NB4 (cell line): ENCODE data around the gene ZXDB.
"Not testable (repeated sequence)": the region's sequence is repeated elsewhere in the genome, so short reads cannot be mapped to it uniquely, and the experiment has no call there.

Experiments
- POLR2A ChIP-seq: IDR thresholded peaks from 2 replicates; pipeline ENCODE4 v1.6.1; 2011; ENCODE audit warnings: mild to moderate bottlenecking; ENCODE audit not compliant: insufficient read length; ENCODE audit errors: extremely low read depth
- TF ChIP-seq, protein P1 (sequence below): IDR thresholded peaks from one replicate; pipeline ENCODE4 v1.5.1; 2012; ENCODE audit warnings: low read depth, low read length

DNA sequence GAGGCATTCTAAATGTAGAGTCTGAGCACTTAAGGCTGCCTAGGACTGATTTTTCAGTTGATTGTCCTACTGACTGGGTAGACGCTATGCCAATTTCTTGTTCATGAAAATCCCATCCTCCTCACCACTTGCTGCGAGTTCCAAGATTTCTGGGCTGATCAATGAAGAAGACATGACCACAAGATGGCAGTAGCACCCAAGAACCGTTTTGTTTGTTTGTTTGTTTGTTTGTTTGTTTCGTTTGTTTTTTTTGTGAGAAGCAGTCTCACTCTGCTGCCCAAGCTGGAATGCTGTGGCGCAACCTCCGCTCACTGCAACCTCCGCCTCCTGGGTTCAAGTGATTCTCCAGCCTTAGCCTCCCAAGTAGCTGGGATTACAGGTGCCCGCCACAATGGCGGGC lies 8.9 kb upstream of the ZXDB start:
- not testable (repeated sequence) for TF ChIP-seq POLR2A
- TF ChIP-seq, protein P1, sequence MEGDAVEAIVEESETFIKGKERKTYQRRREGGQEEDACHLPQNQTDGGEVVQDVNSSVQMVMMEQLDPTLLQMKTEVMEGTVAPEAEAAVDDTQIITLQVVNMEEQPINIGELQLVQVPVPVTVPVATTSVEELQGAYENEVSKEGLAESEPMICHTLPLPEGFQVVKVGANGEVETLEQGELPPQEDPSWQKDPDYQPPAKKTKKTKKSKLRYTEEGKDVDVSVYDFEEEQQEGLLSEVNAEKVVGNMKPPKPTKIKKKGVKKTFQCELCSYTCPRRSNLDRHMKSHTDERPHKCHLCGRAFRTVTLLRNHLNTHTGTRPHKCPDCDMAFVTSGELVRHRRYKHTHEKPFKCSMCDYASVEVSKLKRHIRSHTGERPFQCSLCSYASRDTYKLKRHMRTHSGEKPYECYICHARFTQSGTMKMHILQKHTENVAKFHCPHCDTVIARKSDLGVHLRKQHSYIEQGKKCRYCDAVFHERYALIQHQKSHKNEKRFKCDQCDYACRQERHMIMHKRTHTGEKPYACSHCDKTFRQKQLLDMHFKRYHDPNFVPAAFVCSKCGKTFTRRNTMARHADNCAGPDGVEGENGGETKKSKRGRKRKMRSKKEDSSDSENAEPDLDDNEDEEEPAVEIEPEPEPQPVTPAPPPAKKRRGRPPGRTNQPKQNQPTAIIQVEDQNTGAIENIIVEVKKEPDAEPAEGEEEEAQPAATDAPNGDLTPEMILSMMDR: not testable (repeated sequence)
